Measurements from ENCODE around the gene ENO4. TPM values are rescaled to one million over a fixed set of nuclear protein-coding genes. Genes with fewer than 3 reads are reported as not detected.

The ENO4 gene
- total and polyA plus RNA-seq, 10 of the 15 experiments (the other 5 are each of a cell fraction or from before 2014, with no cell fraction given), result 0.12 to 0.37 (median 0.18) TPM; not detected in 7

GRCh38 chr10:116826803-116827202, 22.5 kb upstream of the ENO4 start:
- DNase-seq (ENCODE audit: low read depth, low spot score) (no peak), ATAC-seq (no peak), FAIRE-seq (no peak)
- no peaks in the 10 kb centered on the region for H3K4me1 ChIP-seq (ENCODE audit: control insufficient read depth, insufficient read depth, low read length)
- H3K27ac ChIP-seq (ENCODE audit: control insufficient read depth, insufficient read depth), result no peak overlapping the region
- H3K9me3 ChIP-seq (replicated peaks; ENCODE audit: control insufficient read depth, insufficient read depth, low read length), result no peaks in the 10 kb centered on the region
- WGBS (ENCODE audit: insufficient coverage, insufficient replicate concordance, low lambda C conversion rate, missing lambda C conversion rate), result 52% methylated on average over 7 of the region's 7 CpGs
- no peaks in the 10 kb centered on the region for H4K20me1 ChIP-seq (ENCODE audit: control insufficient read depth, insufficient read depth)
- no TSS peak for BruUV-seq (replicated peaks)
- no peak overlapping the region for H3K4me2 ChIP-seq (ENCODE audit: control insufficient read depth, insufficient read depth)
- H3K4me3 ChIP-seq, result no peak overlapping the region
- no peaks in the 10 kb centered on the region for H3K79me2 ChIP-seq (ENCODE audit: control insufficient read depth, insufficient read depth, low read length)
- no peaks in the 10 kb centered on the region for H3K36me3 ChIP-seq (ENCODE audit: control insufficient read depth in 2 of 2, insufficient read depth in 2 of 2, low read length in 1 of 2)
- ChIA-PET SMC1A (ENCODE audit: uncharacterized antibody, unreplicated experiment) (interaction anchor here (1.0 to 1.3 kb wide), 2 partner anchors 341 to 348 kb away, joined by 3 to 4 read pairs; no protein-coding TSS in a partner anchor), POLR2A (no interaction called here), RAD21 (ENCODE audit: unreplicated experiment) (interaction anchor here (0.6 to 1.0 kb wide), 4 partner anchors 9 to 348 kb away, joined by 3 to 5 read pairs (median 4); partner anchors contain the start of gene SHTN1), CTCF (interaction anchor here (1.6 to 1.9 kb wide), 2 partner anchors 10 to 348 kb away, joined by 5 to 9 read pairs; no protein-coding TSS in a partner anchor)
- no peaks in the 10 kb centered on the region for H3K27me3 ChIP-seq (replicated peaks in 1 of 2; ENCODE audit: control insufficient read depth in 2 of 2, insufficient read depth in 2 of 2, low read length in 1 of 2)
- no peak overlapping the region for H3K9ac ChIP-seq (ENCODE audit: control insufficient read depth, insufficient read depth, low read length)
- no peak overlapping the region for H2AFZ ChIP-seq (ENCODE audit: control insufficient read depth, low read depth, low read length)
- TF ChIP-seq FOXK2 (IDR thresholded peaks at IDR 0.05) (no peak), NFYB (IDR thresholded peaks at IDR 0.05; ENCODE audit: insufficient read depth, low read depth, low read length) (no peak), SUZ12 (IDR thresholded peaks at IDR 0.05; ENCODE audit: unreplicated experiment) (no peak)
- TF ChIP-seq, protein P1, sequence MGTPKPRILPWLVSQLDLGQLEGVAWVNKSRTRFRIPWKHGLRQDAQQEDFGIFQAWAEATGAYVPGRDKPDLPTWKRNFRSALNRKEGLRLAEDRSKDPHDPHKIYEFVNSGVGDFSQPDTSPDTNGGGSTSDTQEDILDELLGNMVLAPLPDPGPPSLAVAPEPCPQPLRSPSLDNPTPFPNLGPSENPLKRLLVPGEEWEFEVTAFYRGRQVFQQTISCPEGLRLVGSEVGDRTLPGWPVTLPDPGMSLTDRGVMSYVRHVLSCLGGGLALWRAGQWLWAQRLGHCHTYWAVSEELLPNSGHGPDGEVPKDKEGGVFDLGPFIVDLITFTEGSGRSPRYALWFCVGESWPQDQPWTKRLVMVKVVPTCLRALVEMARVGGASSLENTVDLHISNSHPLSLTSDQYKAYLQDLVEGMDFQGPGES (IDR thresholded peaks at IDR 0.05), result no peak
- intact Hi-C loops (cut with micrococcal nuclease; ENCODE audit: unreplicated experiment), result no loop called here
- in situ Hi-C loops (cut with MboI), result no loop called here

- Histone ChIP-seq H3K9ac (ENCODE audit: control insufficient read depth, insufficient read depth, low read length) (no peak overlapping the region), H3K36me3 (ENCODE audit: control insufficient read depth in 2 of 2, insufficient read depth in 2 of 2, low read length in 1 of 2) (no peaks in the 10 kb centered on the region), H4K20me1 (ENCODE audit: control insufficient read depth, insufficient read depth) (no peaks in the 10 kb centered on the region), H3K4me3 (no peak overlapping the region), H3K4me1 (ENCODE audit: control insufficient read depth, insufficient read depth, low read length) (no peaks in the 10 kb centered on the region), H2AFZ (ENCODE audit: control insufficient read depth, low read depth, low read length) (no peak overlapping the region), H3K9me3 (replicated peaks; ENCODE audit: control insufficient read depth, insufficient read depth, low read length) (no peaks in the 10 kb centered on the region), H3K27me3 (replicated peaks in 1 of 2; ENCODE audit: control insufficient read depth in 2 of 2, insufficient read depth in 2 of 2, low read length in 1 of 2) (no peaks in the 10 kb centered on the region), H3K4me2 (ENCODE audit: control insufficient read depth, insufficient read depth) (no peak overlapping the region), H3K79me2 (ENCODE audit: control insufficient read depth, insufficient read depth, low read length) (no peaks in the 10 kb centered on the region), H3K27ac (ENCODE audit: control insufficient read depth, insufficient read depth) (no peak overlapping the region)
- ChIA-PET SMC1A (ENCODE audit: uncharacterized antibody, unreplicated experiment) (interaction anchor here (0.5 to 2.6 kb wide), 4 partner anchors 11 to 347 kb away, joined by 3 to 8 read pairs (median 4); no protein-coding TSS in a partner anchor), RAD21 (ENCODE audit: unreplicated experiment) (interaction anchor here (0.6 to 1.0 kb wide), 4 partner anchors 9 to 348 kb away, joined by 3 to 5 read pairs (median 4); partner anchors contain the start of gene SHTN1), POLR2A (no interaction called here), CTCF (interaction anchor here (1.6 to 1.9 kb wide), 2 partner anchors 10 to 348 kb away, joined by 5 to 9 read pairs; no protein-coding TSS in a partner anchor)
- 68% methylated on average over 11 of the region's 11 CpGs for WGBS (ENCODE audit: insufficient coverage, insufficient replicate concordance, low lambda C conversion rate, missing lambda C conversion rate)
- in situ Hi-C loops (cut with MboI), result no loop called here
- TF ChIP-seq LARP7 (IDR thresholded peaks at IDR 0.05), result no peak
- TF ChIP-seq, protein P2, sequence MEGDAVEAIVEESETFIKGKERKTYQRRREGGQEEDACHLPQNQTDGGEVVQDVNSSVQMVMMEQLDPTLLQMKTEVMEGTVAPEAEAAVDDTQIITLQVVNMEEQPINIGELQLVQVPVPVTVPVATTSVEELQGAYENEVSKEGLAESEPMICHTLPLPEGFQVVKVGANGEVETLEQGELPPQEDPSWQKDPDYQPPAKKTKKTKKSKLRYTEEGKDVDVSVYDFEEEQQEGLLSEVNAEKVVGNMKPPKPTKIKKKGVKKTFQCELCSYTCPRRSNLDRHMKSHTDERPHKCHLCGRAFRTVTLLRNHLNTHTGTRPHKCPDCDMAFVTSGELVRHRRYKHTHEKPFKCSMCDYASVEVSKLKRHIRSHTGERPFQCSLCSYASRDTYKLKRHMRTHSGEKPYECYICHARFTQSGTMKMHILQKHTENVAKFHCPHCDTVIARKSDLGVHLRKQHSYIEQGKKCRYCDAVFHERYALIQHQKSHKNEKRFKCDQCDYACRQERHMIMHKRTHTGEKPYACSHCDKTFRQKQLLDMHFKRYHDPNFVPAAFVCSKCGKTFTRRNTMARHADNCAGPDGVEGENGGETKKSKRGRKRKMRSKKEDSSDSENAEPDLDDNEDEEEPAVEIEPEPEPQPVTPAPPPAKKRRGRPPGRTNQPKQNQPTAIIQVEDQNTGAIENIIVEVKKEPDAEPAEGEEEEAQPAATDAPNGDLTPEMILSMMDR (IDR thresholded peaks at IDR 0.05 in 2 of 3, conservative IDR thresholded peaks at IDR 0.05 in 1 of 3; ENCODE audit: control insufficient read depth in 2 of 3, extremely low read depth in 1 of 3, insufficient read depth in 1 of 3, low read depth in 3 of 3, low read length in 3 of 3), result peak in 1 of 3 experiments; percentile 19; a peak in 1 of 6 replicates
- intact Hi-C loops (cut with micrococcal nuclease; ENCODE audit: unreplicated experiment), result no loop called here
- FAIRE-seq (no peak), ATAC-seq (no peak), DNase-seq (ENCODE audit: low read depth, low spot score) (no peak)
- BruUV-seq (replicated peaks), result no TSS peak
Observed at GRCh38 chr10:116827214-116827671, 22.1 kb upstream of the ENO4 start.
